Measurements from ENCODE around the gene ASIC4. TPM values are rescaled to one million over a fixed set of nuclear protein-coding genes. Genes with fewer than 3 reads are reported as not detected.
A peak's percentile ranks its signal among the peaks of the same experiment; 100 is the strongest.

The ASIC4 gene
- total RNA-seq, 1 donor from 2014 or later = not detected

- DNase-seq = no peak
Measured at GRCh38 chr2:219537657-219538488, 23.6 kb downstream of the ASIC4 start.

GRCh38 chr2:219538504-219538951 lies 24.2 kb downstream of the ASIC4 start:
- DNase-seq = no peak

- no peak for DNase-seq
Measured at GRCh38 chr2:219538956-219539788, 24.9 kb downstream of the ASIC4 start.

- DNase-seq = no peak
Measured at GRCh38 chr2:219539926-219540678, 25.8 kb downstream of the ASIC4 start.

GRCh38 chr2:219540784-219541504 lies 26.7 kb downstream of the ASIC4 start:
- DNase-seq = no peak

GRCh38 chr2:219541611-219542180 lies 27.4 kb downstream of the ASIC4 start:
- peak; percentile 82 for DNase-seq

- peak; percentile 18 for DNase-seq
Measured at GRCh38 chr2:219542931-219543595, 28.8 kb downstream of the ASIC4 start.

- DNase-seq = peak; percentile 91
Measured at GRCh38 chr2:219543596-219544358, 29.5 kb downstream of the ASIC4 start, which contains the start of the genes CHPF and TMEM198. TSS of gene CHPF (minus strand) at chr2:219543809. CDS start at chr2:219543538, 271 bp downstream. TSS of gene TMEM198 (plus strand) at chr2:219544028. CDS start at chr2:219544728, 700 bp downstream.

GRCh38 chr2:219544567-219544966 lies 30.3 kb downstream of the ASIC4 start:
- no peak for DNase-seq

GRCh38 chr2:219545295-219545942 lies 31.1 kb downstream of the ASIC4 start:
- no peak for DNase-seq

- no peak for DNase-seq
Measured at GRCh38 chr2:219545943-219546352, 31.7 kb downstream of the ASIC4 start.

GRCh38 chr2:219547621-219548020 lies 33.3 kb downstream of the ASIC4 start:
- DNase-seq = no peak

- DNase-seq = no peak
Measured at GRCh38 chr2:219548990-219549389, 34.7 kb downstream of the ASIC4 start.

- DNase-seq = no peak
Measured at GRCh38 chr2:219549619-219550018, 35.3 kb downstream of the ASIC4 start.

GRCh38 chr2:219551441-219552381 lies 37.4 kb downstream of the ASIC4 start:
- DNase-seq = no peak

GRCh38 chr2:219552382-219553167 lies 38.3 kb downstream of the ASIC4 start:
- DNase-seq = peak; percentile 72

- no peak for DNase-seq
Measured at GRCh38 chr2:219553168-219553417, 38.8 kb downstream of the ASIC4 start.

GRCh38 chr2:219553463-219553963 lies 39.2 kb downstream of the ASIC4 start:
- no peak for DNase-seq
